OCI-LY1 (cell line): ENCODE measurements around the gene KRT77.

ENCODE experiments used
- CTCF ChIP-seq: fragments of 200-600 bp; sonication (generic), shearing (Covaris generic); IDR thresholded peaks from 2 replicates; pipeline ENCODE4 v1.5.1; 2017; ENCODE audit warnings: mild to moderate bottlenecking, antibody characterized with exemption, low read length, moderate library complexity, mixed read lengths
- EZH2 ChIP-seq: fragments of 200-600 bp; sonication (generic), shearing (Covaris generic); IDR thresholded peaks from 2 replicates; pipeline ENCODE4 v1.8.0; 2017; ENCODE audit warnings: borderline replicate concordance, mixed run types, mild to moderate bottlenecking, antibody characterized with exemption, low read length, moderate library complexity, mixed read lengths

GRCh38 chr12:52728374-52728773 is 25.1 kb upstream of the KRT77 start:
- TF ChIP-seq CTCF, result no peak
- no peak for TF ChIP-seq EZH2
